Activated CD4-positive, alpha-beta memory T cell treated with anti-CD3 and anti-CD28 coated beads for 36 hours (primary cell): ENCODE measurements around the gene CHD2. TPM values are rescaled to one million over a fixed set of nuclear protein-coding genes. Genes with fewer than 3 reads are reported as not detected.
"Not testable (repeated sequence)": the region's sequence is repeated elsewhere in the genome, so short reads cannot be mapped to it uniquely, and the experiment has no call there.

Source experiments
- CTCF ChIA-PET: fragments of 350-600 bp; sonication (Branson Sonifier 250); formaldehyde crosslinking; loops from one replicate; lab custom pipeline; 2021; ENCODE audit warnings: antibody characterized with exemption, inconsistent platforms; lab: Charles Lee
- POLR2A ChIA-PET: fragments of 350-600 bp; sonication (Branson Sonifier 250); formaldehyde crosslinking; loops from one replicate; lab custom pipeline; 2021; ENCODE audit warnings: antibody characterized with exemption; lab: Charles Lee
- DNase-seq: peaks from one replicate; pipeline ENCODE4 v3.0.0-alpha.2; 2020
- H3K27ac Mint-ChIP-seq: one replicate; pipeline ENCODE4 v1.8.0; 2021; ENCODE audit warnings: mixed read lengths
- H3K27me3 Mint-ChIP-seq: one replicate; pipeline ENCODE4 v1.8.0; 2021; ENCODE audit warnings: mixed read lengths
- H3K36me3 Mint-ChIP-seq: one replicate; pipeline ENCODE4 v1.8.0; 2021; ENCODE audit warnings: mixed read lengths
- H3K4me1 Mint-ChIP-seq: one replicate; pipeline ENCODE4 v1.8.0; 2021; ENCODE audit warnings: low read depth, mixed read lengths
- H3K4me3 Mint-ChIP-seq: one replicate; pipeline ENCODE4 v1.8.0; 2021; ENCODE audit warnings: mild to moderate bottlenecking, mixed read lengths
- H3K9me3 Mint-ChIP-seq: one replicate; pipeline ENCODE4 v1.8.0; 2021; ENCODE audit warnings: mixed read lengths
- intact Hi-C: fragments of 100-400 bp; cut with micrococcal nuclease; formaldehyde crosslinking; loops from one replicate; pipeline ENCODE4 v1.15.1; 2023
- total RNA-seq, 2 experiments: library from RNA; stranded (reverse); gene quantifications; one replicate each; pipeline ENCODE4 v1.2.3, GENCODE V29; 2021

The CHD2 gene
- total RNA-seq, 2 experiments from 2014 or later = 113 to 121 TPM

GRCh38 chr15:93035953-93036810, 136.1 kb downstream of the CHD2 start:
- Mint-ChIP-seq H3K27me3 (no peaks in the 10 kb centered on the region), H3K9me3 (no peaks in the 10 kb centered on the region), H3K4me3 (no peak overlapping the region), H3K27ac (no peak overlapping the region), H3K36me3 (no peaks in the 10 kb centered on the region), H3K4me1 (peaks cover 5% of the 10 kb centered on the region)
- peak; percentile 57 for DNase-seq
- CTCF ChIA-PET = interaction anchor here (0.5 to 1.9 kb wide), 14 partner anchors 12 to 1084 kb away, joined by 3 to 8 read pairs (median 4); no protein-coding TSS in a partner anchor
- intact Hi-C loops = loop anchor here (10.0 kb wide), 1 partner anchor 119 kb away; no protein-coding TSS in a partner anchor
- POLR2A ChIA-PET = interaction anchor here (0.6 kb wide), 1 partner anchor 307 kb away, joined by 3 read pairs; no protein-coding TSS in a partner anchor

GRCh38 chr15:93036951-93037819, 137.1 kb downstream of the CHD2 start:
- Mint-ChIP-seq H3K27me3 (no peaks in the 10 kb centered on the region), H3K9me3 (no peaks in the 10 kb centered on the region), H3K4me1 (peaks cover 5% of the 10 kb centered on the region), H3K4me3 (no peak overlapping the region), H3K36me3 (no peaks in the 10 kb centered on the region), H3K27ac (no peak overlapping the region)
- no peak for DNase-seq
- CTCF ChIA-PET = interaction anchor here (0.5 to 1.7 kb wide), 8 partner anchors 9 to 1287 kb away, joined by 3 to 7 read pairs (median 4); no protein-coding TSS in a partner anchor
- POLR2A ChIA-PET = no interaction called here
- intact Hi-C loops = loop anchor here (10.0 kb wide), 1 partner anchor 118 kb away; no protein-coding TSS in a partner anchor

- Mint-ChIP-seq H3K9me3 (no peaks in the 10 kb centered on the region), H3K36me3 (no peaks in the 10 kb centered on the region), H3K27me3 (no peaks in the 10 kb centered on the region), H3K4me1 (peaks cover 5% of the 10 kb centered on the region), H3K27ac (no peak overlapping the region), H3K4me3 (no peak overlapping the region)
- POLR2A ChIA-PET = no interaction called here
- intact Hi-C loops = loop anchor here (10.0 kb wide), 1 partner anchor 117 kb away; no protein-coding TSS in a partner anchor
- no peak for DNase-seq
- CTCF ChIA-PET = interaction anchor here (0.7 to 1.7 kb wide), 7 partner anchors 8 to 1286 kb away, joined by 3 to 7 read pairs (median 4); no protein-coding TSS in a partner anchor
Measured at GRCh38 chr15:93037820-93038705, 137.9 kb downstream of the CHD2 start.

DNA sequence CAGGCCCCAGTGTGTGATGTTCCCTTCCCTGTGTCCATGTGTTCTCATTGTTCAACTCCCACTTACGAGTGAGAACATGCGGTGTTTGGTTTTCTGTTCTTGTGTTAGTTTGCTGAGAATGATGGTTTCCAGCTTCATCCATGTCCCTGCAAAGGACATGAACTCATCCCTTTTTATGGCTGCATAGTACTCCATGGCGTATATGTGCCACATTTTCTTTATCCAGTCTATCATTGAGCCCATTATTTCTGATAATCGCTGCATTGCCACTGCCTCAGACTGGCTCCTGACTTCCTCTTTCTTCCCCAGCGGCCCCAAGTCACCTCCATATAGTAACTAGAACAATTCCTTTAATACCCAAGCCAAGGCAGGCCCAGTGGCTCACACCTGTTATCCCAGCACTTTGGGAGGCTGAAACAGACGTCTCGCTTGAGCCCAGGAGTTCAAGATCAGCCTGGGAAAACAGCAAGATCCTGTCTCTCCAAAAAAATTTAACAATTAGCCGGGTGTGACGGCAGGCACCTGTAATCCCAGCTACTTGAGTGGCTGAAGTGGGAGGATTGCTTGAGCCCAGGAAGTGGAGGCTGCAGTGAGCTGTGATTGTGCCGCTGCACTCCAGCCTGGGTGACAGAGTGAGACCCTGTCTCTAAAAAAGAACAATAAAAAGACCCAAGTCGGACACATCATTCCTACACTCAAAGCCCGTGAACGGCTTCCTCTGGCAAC, 139.6 kb downstream of the CHD2 start:
- intact Hi-C loops = loop anchor here (10.0 kb wide), 1 partner anchor 115 kb away; no protein-coding TSS in a partner anchor
- DNase-seq, POLR2A ChIA-PET: not testable (repeated sequence)

GRCh38 chr15:93040288-93041158, 140.4 kb downstream of the CHD2 start:
- no peak for DNase-seq
- Mint-ChIP-seq H3K4me3 (no peak overlapping the region), H3K27me3 (no peaks in the 10 kb centered on the region), H3K4me1 (peaks cover 5% of the 10 kb centered on the region), H3K36me3 (no peaks in the 10 kb centered on the region), H3K9me3 (no peaks in the 10 kb centered on the region), H3K27ac (no peak overlapping the region)
- POLR2A ChIA-PET = no interaction called here
- intact Hi-C loops = no loop called here
- CTCF ChIA-PET = interaction anchor here (0.7 to 2.8 kb wide), 3 partner anchors 10 to 243 kb away, joined by 4 to 10 read pairs (median 5); no protein-coding TSS in a partner anchor

More for the DNA sequence above, 139.6 kb downstream of the CHD2 start:
- not testable (repeated sequence) for H3K27me3 Mint-ChIP-seq, H3K27ac Mint-ChIP-seq, H3K36me3 Mint-ChIP-seq, H3K4me3 Mint-ChIP-seq, H3K9me3 Mint-ChIP-seq, H3K4me1 Mint-ChIP-seq
- CTCF ChIA-PET = interaction anchor here (0.7 to 2.8 kb wide), 2 partner anchors 10 to 48 kb away, joined by 3 to 10 read pairs; no protein-coding TSS in a partner anchor

DNA sequence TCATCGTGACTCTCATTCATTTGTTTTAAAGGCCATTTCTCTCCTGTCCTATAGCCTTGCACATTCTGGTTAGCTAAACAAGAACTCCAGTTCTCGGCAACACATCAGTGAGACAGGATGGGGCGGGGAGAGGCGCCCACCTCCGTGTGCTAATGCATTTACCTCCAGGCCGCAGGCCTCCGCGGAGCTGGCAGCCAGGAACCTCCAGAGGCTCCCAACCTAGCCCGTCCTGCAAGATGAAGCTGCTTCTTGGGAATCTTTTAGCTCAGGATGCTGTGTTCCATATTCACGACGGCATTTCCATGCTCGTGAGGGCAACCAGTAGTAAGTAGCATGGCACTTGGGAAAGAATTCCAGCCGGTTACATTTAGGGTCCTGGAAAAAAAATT, 141.0 kb downstream of the CHD2 start:
- Mint-ChIP-seq H3K4me3 (no peak overlapping the region), H3K4me1 (no peaks in the 10 kb centered on the region), H3K27ac (no peak overlapping the region), H3K27me3 (no peaks in the 10 kb centered on the region), H3K36me3 (no peaks in the 10 kb centered on the region), H3K9me3 (peaks cover 4% of the 10 kb centered on the region)
- intact Hi-C loops = no loop called here
- ChIA-PET POLR2A (no interaction called here), CTCF (interaction anchor here (0.7 to 2.8 kb wide), 3 partner anchors 11 to 244 kb away, joined by 4 to 10 read pairs (median 5); no protein-coding TSS in a partner anchor)
- DNase-seq = no peak

DNA sequence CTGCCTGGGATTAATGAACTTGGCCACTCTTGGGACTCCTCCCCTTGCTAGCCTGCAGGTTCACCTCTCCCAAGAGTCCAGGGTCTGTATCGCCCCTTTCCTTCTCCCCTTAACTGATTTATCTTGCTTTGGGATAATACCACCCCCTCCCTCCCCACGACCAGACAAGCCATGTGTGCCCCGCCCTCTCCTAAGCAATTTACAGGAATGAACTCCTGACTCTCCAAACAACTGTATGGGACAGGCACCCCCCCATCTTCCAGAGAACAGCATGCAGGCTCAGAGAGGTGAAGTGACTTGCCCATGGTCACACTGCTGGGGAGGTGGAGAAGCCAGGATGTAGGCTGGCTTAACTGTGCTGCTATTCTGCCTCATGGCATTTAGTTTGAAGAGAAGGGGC, 142.1 kb downstream of the CHD2 start:
- intact Hi-C loops = no loop called here
- Mint-ChIP-seq H3K36me3 (no peaks in the 10 kb centered on the region), H3K4me3 (no peak overlapping the region), H3K4me1 (no peaks in the 10 kb centered on the region), H3K27me3 (no peaks in the 10 kb centered on the region), H3K9me3 (peaks cover 10% of the 10 kb centered on the region), H3K27ac (no peak overlapping the region)
- ChIA-PET CTCF (no interaction called here), POLR2A (no interaction called here)
- no peak for DNase-seq

DNA sequence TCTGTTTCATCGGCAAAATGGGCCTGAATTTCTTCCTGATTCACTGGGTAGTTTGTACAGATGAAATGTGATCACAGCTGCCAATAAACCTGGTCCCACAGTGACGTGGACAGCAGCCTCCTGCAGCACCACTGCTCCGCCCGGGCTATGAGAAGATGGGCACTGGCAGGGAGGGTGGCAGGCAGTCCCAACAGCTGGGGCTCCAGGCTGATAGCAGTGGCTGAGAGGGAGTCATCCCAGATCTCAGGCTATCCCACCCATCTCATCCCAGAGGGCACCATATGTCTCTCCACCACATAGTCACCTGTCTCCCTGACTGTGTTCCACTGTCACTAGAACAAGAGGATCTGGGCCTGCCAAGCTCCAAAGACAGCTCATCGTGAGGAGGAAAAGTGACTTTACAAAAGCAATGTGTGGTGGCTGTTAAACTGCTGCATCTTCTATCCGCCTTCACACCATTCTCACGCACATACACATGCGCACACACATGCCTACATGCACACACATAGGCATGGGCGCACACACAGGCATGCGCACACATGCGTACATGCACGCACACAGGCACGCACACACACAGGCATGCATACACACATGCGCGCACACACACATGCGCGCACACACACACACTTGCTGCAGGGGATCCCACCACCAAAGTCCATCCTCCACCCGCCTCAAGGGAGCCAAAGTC, 142.7 kb downstream of the CHD2 start:
- Mint-ChIP-seq H3K9me3 (peaks cover 10% of the 10 kb centered on the region), H3K4me1 (peaks cover 6% of the 10 kb centered on the region), H3K4me3 (no peak overlapping the region), H3K27me3 (no peaks in the 10 kb centered on the region), H3K27ac (no peak overlapping the region), H3K36me3 (no peaks in the 10 kb centered on the region)
- intact Hi-C loops = no loop called here
- POLR2A ChIA-PET = no interaction called here
- CTCF ChIA-PET = interaction anchor here (1.3 kb wide), 1 partner anchor 10 kb away, joined by 3 read pairs; no protein-coding TSS in a partner anchor
- no peak for DNase-seq

- Mint-ChIP-seq H3K27ac (no peak overlapping the region), H3K9me3 (peaks cover 10% of the 10 kb centered on the region), H3K27me3 (no peaks in the 10 kb centered on the region), H3K4me1 (peaks cover 11% of the 10 kb centered on the region), H3K4me3 (no peak overlapping the region), H3K36me3 (no peaks in the 10 kb centered on the region)
- no peak for DNase-seq
- ChIA-PET POLR2A (no interaction called here), CTCF (interaction anchor here (1.3 to 1.4 kb wide), 2 partner anchors 11 to 13 kb away, joined by 3 read pairs; no protein-coding TSS in a partner anchor)
- intact Hi-C loops = no loop called here
Measured at GRCh38 chr15:93043621-93044300, 143.6 kb downstream of the CHD2 start.
